Measurements from ENCODE around the gene PSTPIP2. TPM values are rescaled to one million over a fixed set of nuclear protein-coding genes. Genes with fewer than 3 reads are reported as not detected.

PSTPIP2 gene
- total and polyA plus RNA-seq, 4 donors, result 4.0 to 14.7 (median 8.6) TPM

DNA sequence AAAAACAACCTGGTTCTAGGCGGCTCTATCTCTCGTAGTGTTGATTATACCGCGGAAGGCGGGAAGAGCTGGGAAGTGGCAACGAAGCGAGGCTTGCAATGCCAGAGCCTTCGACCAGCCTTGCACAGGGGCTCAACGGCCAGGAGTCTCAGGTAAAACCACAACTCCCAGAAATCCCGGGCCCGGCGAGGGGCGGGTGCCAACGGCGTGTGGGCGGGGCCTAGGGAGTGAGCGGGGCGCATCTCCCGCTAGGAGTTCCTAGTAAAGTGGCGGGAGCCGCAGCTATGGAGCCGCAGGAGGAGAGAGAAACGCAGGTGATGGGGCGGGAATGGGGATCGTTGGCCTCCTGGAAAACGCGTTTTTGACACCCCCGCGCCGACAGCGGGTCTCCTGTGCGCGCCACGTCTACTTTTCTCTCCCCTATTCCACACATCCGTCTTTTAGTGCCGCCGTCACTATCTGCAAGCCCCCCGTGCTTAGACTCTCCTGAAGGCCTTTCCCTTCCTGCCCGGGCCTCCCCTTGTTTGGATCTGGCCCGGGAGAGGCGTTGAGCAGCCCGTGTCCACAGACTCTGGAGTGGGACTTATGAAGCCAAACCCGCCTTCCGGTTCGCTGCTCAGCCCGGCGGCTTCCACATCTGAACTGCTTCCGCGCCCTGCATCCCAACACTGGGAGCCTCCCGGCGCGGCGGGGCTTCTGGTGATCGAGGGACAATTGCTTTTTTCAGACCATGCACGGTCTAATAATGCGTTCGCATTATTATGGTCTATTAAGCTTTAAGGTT lies 32.3 kb upstream of the PSTPIP2 start, which contains the start of gene HAUS1 (continued):
- TF ChIP-seq ATF3 (IDR thresholded peaks at IDR 0.05) (no peak), RAD21 (IDR thresholded peaks at IDR 0.05) (no peak), SP1 (IDR thresholded peaks at IDR 0.05) (no peak), NR2F2 (IDR thresholded peaks at IDR 0.05) (no peak)
- TF ChIP-seq, protein P1, sequence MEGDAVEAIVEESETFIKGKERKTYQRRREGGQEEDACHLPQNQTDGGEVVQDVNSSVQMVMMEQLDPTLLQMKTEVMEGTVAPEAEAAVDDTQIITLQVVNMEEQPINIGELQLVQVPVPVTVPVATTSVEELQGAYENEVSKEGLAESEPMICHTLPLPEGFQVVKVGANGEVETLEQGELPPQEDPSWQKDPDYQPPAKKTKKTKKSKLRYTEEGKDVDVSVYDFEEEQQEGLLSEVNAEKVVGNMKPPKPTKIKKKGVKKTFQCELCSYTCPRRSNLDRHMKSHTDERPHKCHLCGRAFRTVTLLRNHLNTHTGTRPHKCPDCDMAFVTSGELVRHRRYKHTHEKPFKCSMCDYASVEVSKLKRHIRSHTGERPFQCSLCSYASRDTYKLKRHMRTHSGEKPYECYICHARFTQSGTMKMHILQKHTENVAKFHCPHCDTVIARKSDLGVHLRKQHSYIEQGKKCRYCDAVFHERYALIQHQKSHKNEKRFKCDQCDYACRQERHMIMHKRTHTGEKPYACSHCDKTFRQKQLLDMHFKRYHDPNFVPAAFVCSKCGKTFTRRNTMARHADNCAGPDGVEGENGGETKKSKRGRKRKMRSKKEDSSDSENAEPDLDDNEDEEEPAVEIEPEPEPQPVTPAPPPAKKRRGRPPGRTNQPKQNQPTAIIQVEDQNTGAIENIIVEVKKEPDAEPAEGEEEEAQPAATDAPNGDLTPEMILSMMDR (IDR thresholded peaks at IDR 0.05; ENCODE audit: low read depth, low read length, missing input control), result no peak

- Histone ChIP-seq H3K36me3 (ENCODE audit: control insufficient read depth in 4 of 4, insufficient read depth in 3 of 4, low read depth in 1 of 4, low read length in 3 of 4) (peaks cover 0 to 5% (median under 1%) of the 10 kb centered on the region in 4 donors), H3K4me3 (ENCODE audit: low read depth in 1 of 3, low read length in 3 of 3) (no peak overlapping the region), H3K9ac (ENCODE audit: low read depth in 1 of 2, low read length in 2 of 2) (no peak overlapping the region), H3K27ac (ENCODE audit: low read depth in 1 of 2, low read length in 2 of 2) (no peak overlapping the region), H3K9me3 (ENCODE audit: control insufficient read depth in 4 of 4, low read length in 3 of 4) (no peaks in the 10 kb centered on the region), H3K27me3 (ENCODE audit: control insufficient read depth in 4 of 4, insufficient read depth in 4 of 4, low read length in 3 of 4) (no peaks in the 10 kb centered on the region), H3K4me1 (ENCODE audit: control insufficient read depth in 4 of 4, insufficient read depth in 4 of 4, low read length in 3 of 4) (peaks cover 2 to 20% (median 11%) of the 10 kb centered on the region in 4 donors)
- TF ChIP-seq NR2F2 (IDR thresholded peaks at IDR 0.05), result no peak
- no peak for TF ChIP-seq ATF3 (IDR thresholded peaks at IDR 0.05)
- no peak for TF ChIP-seq RAD21 (IDR thresholded peaks at IDR 0.05)
- TF ChIP-seq, protein P2, sequence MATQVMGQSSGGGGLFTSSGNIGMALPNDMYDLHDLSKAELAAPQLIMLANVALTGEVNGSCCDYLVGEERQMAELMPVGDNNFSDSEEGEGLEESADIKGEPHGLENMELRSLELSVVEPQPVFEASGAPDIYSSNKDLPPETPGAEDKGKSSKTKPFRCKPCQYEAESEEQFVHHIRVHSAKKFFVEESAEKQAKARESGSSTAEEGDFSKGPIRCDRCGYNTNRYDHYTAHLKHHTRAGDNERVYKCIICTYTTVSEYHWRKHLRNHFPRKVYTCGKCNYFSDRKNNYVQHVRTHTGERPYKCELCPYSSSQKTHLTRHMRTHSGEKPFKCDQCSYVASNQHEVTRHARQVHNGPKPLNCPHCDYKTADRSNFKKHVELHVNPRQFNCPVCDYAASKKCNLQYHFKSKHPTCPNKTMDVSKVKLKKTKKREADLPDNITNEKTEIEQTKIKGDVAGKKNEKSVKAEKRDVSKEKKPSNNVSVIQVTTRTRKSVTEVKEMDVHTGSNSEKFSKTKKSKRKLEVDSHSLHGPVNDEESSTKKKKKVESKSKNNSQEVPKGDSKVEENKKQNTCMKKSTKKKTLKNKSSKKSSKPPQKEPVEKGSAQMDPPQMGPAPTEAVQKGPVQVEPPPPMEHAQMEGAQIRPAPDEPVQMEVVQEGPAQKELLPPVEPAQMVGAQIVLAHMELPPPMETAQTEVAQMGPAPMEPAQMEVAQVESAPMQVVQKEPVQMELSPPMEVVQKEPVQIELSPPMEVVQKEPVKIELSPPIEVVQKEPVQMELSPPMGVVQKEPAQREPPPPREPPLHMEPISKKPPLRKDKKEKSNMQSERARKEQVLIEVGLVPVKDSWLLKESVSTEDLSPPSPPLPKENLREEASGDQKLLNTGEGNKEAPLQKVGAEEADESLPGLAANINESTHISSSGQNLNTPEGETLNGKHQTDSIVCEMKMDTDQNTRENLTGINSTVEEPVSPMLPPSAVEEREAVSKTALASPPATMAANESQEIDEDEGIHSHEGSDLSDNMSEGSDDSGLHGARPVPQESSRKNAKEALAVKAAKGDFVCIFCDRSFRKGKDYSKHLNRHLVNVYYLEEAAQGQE (IDR thresholded peaks at IDR 0.05), result no peak
- no peak for TF ChIP-seq EGR1 (IDR thresholded peaks at IDR 0.05; ENCODE audit: low read depth in 2 of 2)
- no peak for TF ChIP-seq FOXA1 (IDR thresholded peaks at IDR 0.05)
- TF ChIP-seq, protein P3, sequence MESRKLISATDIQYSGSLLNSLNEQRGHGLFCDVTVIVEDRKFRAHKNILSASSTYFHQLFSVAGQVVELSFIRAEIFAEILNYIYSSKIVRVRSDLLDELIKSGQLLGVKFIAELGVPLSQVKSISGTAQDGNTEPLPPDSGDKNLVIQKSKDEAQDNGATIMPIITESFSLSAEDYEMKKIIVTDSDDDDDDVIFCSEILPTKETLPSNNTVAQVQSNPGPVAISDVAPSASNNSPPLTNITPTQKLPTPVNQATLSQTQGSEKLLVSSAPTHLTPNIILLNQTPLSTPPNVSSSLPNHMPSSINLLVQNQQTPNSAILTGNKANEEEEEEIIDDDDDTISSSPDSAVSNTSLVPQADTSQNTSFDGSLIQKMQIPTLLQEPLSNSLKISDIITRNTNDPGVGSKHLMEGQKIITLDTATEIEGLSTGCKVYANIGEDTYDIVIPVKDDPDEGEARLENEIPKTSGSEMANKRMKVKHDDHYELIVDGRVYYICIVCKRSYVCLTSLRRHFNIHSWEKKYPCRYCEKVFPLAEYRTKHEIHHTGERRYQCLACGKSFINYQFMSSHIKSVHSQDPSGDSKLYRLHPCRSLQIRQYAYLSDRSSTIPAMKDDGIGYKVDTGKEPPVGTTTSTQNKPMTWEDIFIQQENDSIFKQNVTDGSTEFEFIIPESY (IDR thresholded peaks at IDR 0.05), result no peak
- 97% methylated on average over 8 of the region's 8 CpGs for WGBS
- DNase-seq (ENCODE audit: low spot score), result no peak
Measured at GRCh38 chr18:46099463-46099862, 27.4 kb upstream of the PSTPIP2 start.

DNA sequence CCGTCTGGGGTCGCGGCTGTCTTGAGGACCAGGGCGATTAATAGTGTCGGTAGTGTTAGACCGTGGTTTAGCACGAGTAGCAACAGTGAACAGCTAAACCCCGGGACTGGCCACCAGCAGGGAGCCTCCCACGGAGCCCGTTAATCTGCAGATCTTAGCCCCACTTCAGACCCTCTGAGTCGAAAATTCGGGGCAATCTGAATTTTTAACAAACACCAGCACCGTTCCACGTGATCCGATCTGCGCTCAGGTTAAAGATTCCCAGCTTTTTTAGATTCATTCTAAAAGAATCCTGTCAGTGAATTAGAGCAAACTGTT lies 26.5 kb upstream of the PSTPIP2 start:
- TF ChIP-seq HNF4A (conservative IDR thresholded peaks at IDR 0.05) (no peak), GABPA (IDR thresholded peaks at IDR 0.05 in 1 of 2, conservative IDR thresholded peaks at IDR 0.05 in 1 of 2) (no peak), MAX (IDR thresholded peaks at IDR 0.05) (no peak), RXRA (IDR thresholded peaks at IDR 0.05) (no peak), EGR1 (IDR thresholded peaks at IDR 0.05; ENCODE audit: low read depth in 2 of 2) (no peak), RAD21 (IDR thresholded peaks at IDR 0.05) (no peak)
- TF ChIP-seq, protein P3 (IDR thresholded peaks at IDR 0.05), result no peak
- Histone ChIP-seq H3K9ac (ENCODE audit: low read depth in 1 of 2, low read length in 2 of 2) (peak overlapping the region; percentile 77 to 87), H3K27ac (ENCODE audit: low read depth in 1 of 2, low read length in 2 of 2) (peak overlapping the region; percentile 84 to 92), H3K4me1 (ENCODE audit: control insufficient read depth in 4 of 4, insufficient read depth in 4 of 4, low read length in 3 of 4) (peaks cover 2 to 15% (median 9%) of the 10 kb centered on the region in 4 donors), H3K9me3 (ENCODE audit: control insufficient read depth in 4 of 4, low read length in 3 of 4) (no peaks in the 10 kb centered on the region), H3K36me3 (ENCODE audit: control insufficient read depth in 4 of 4, insufficient read depth in 3 of 4, low read depth in 1 of 4, low read length in 3 of 4) (peaks cover 0 to 6% (median under 1%) of the 10 kb centered on the region in 4 donors), H3K27me3 (ENCODE audit: control insufficient read depth in 4 of 4, insufficient read depth in 4 of 4, low read length in 3 of 4) (no peaks in the 10 kb centered on the region), H3K4me3 (ENCODE audit: low read depth in 1 of 3, low read length in 3 of 3) (peak overlapping the region; percentile 90 to 100 (median 94))
- WGBS, result 24% methylated on average over 16 of the region's 16 CpGs
- no peak for DNase-seq (ENCODE audit: low spot score)
